ENCODE results near the gene CCRL2.
A peak's percentile ranks its signal among the peaks of the same experiment; 100 is the strongest.

CCRL2 gene

GRCh38 chr3:46406788-46407611 lies at the start of gene CCRL2, which contains the start of gene CCR5AS:
CCRL2 (plus strand) TSS chr3:46407259; CDS start chr3:46408080, 821 bp downstream.
CCR5AS (minus strand) TSS chr3:46407066.
- peak; percentile 24 for DNase-seq

- no peak for DNase-seq
Measured at GRCh38 chr3:46358466-46358865, 48.6 kb upstream of the CCRL2 start.

GRCh38 chr3:46359733-46360493 lies 47.1 kb upstream of the CCRL2 start:
- peak; percentile 37 for DNase-seq

GRCh38 chr3:46360907-46361306 lies 46.2 kb upstream of the CCRL2 start:
- DNase-seq, result no peak

GRCh38 chr3:46361408-46362283 lies 45.4 kb upstream of the CCRL2 start:
- no peak for DNase-seq

GRCh38 chr3:46365041-46365440 lies 42.0 kb upstream of the CCRL2 start:
- DNase-seq, result no peak

GRCh38 chr3:46365737-46366524 lies 41.1 kb upstream of the CCRL2 start:
- no peak for DNase-seq

GRCh38 chr3:46367811-46368210 lies 39.2 kb upstream of the CCRL2 start:
- no peak for DNase-seq

- peak; percentile 71 for DNase-seq
Measured at GRCh38 chr3:46368569-46368968, 38.5 kb upstream of the CCRL2 start.

- DNase-seq, result no peak
Measured at GRCh38 chr3:46369151-46369550, 37.9 kb upstream of the CCRL2 start.

- DNase-seq, result peak; percentile 46
Measured at GRCh38 chr3:46369675-46370132, 37.4 kb upstream of the CCRL2 start.

GRCh38 chr3:46370839-46371518 lies 36.1 kb upstream of the CCRL2 start, which contains the start of gene CCR5:
CCR5 (plus strand) TSS chr3:46370946; CDS start chr3:46372903, 1,957 bp downstream.
- DNase-seq, result peak; percentile 29

- DNase-seq, result no peak
Measured at GRCh38 chr3:46371519-46372340, 35.3 kb upstream of the CCRL2 start.

- no peak for DNase-seq
Measured at GRCh38 chr3:46372492-46373359, 34.3 kb upstream of the CCRL2 start.

- no peak for DNase-seq
Measured at GRCh38 chr3:46374755-46375154, 32.3 kb upstream of the CCRL2 start.

- no peak for DNase-seq
Measured at GRCh38 chr3:46375218-46375617, 31.8 kb upstream of the CCRL2 start.

- no peak for DNase-seq
Measured at GRCh38 chr3:46375814-46376213, 31.2 kb upstream of the CCRL2 start.

- DNase-seq, result peak; percentile 74
Measured at GRCh38 chr3:46378426-46378942, 28.6 kb upstream of the CCRL2 start.

Measured in activated naive CD4-positive, alpha-beta T cell treated with Interleukin-2 at 50 U/mL for 16 hours (primary cell).